Eye (tissue), 1 donor: Measurements from ENCODE around the gene FZD1.

Experiments used
- DNase-seq: peaks from one replicate; pipeline ENCODE4 v3.0.0-alpha.2; 2015

FZD1 gene

DNA sequence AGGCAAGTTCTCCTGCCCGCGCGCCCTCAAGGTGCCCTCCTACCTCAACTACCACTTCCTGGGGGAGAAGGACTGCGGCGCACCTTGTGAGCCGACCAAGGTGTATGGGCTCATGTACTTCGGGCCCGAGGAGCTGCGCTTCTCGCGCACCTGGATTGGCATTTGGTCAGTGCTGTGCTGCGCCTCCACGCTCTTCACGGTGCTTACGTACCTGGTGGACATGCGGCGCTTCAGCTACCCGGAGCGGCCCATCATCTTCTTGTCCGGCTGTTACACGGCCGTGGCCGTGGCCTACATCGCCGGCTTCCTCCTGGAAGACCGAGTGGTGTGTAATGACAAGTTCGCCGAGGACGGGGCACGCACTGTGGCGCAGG lies 1.4 kb downstream of the FZD1 start:
- peak; percentile 70 for DNase-seq

DNA sequence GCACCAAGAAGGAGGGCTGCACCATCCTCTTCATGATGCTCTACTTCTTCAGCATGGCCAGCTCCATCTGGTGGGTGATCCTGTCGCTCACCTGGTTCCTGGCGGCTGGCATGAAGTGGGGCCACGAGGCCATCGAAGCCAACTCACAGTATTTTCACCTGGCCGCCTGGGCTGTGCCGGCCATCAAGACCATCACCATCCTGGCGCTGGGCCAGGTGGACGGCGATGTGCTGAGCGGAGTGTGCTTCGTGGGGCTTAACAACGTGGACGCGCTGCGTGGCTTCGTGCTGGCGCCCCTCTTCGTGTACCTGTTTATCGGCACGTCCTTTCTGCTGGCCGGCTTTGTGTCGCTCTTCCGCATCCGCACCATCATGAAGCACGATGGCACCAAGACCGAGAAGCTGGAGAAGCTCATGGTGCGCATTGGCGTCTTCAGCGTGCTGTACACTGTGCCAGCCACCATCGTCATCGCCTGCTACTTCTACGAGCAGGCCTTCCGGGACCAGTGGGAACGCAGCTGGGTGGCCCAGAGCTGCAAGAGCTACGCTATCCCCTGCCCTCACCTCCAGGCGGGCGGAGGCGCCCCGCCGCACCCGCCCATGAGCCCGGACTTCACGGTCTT lies 1.9 kb downstream of the FZD1 start:
- no peak for DNase-seq

DNA sequence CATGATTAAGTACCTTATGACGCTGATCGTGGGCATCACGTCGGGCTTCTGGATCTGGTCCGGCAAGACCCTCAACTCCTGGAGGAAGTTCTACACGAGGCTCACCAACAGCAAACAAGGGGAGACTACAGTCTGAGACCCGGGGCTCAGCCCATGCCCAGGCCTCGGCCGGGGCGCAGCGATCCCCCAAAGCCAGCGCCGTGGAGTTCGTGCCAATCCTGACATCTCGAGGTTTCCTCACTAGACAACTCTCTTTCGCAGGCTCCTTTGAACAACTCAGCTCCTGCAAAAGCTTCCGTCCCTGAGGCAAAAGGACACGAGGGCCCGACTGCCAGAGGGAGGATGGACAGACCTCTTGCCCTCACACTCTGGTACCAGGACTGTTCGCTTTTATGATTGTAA lies 2.5 kb downstream of the FZD1 start:
- DNase-seq: peak; percentile 74

DNA sequence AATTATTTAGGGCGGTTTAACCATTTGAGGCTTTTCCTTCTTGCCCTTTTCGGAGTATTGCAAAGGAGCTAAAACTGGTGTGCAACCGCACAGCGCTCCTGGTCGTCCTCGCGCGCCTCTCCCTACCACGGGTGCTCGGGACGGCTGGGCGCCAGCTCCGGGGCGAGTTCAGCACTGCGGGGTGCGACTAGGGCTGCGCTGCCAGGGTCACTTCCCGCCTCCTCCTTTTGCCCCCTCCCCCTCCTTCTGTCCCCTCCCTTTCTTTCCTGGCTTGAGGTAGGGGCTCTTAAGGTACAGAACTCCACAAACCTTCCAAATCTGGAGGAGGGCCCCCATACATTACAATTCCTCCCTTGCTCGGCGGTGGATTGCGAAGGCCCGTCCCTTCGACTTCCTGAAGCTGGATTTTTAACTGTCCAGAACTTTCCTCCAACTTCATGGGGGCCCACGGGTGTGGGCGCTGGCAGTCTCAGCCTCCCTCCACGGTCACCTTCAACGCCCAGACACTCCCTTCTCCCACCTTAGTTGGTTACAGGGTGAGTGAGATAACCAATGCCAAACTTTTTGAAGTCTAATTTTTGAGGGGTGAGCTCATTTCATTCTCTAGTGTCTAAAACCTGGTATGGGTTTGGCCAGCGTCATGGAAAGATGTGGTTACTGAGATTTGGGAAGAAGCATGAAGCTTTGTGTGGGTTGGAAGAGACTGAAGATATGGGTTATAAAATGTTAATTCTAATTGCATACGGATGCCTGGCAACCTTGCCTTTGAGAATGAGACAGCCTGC lies 3.1 kb downstream of the FZD1 start:
- DNase-seq: peak; percentile 70

DNA sequence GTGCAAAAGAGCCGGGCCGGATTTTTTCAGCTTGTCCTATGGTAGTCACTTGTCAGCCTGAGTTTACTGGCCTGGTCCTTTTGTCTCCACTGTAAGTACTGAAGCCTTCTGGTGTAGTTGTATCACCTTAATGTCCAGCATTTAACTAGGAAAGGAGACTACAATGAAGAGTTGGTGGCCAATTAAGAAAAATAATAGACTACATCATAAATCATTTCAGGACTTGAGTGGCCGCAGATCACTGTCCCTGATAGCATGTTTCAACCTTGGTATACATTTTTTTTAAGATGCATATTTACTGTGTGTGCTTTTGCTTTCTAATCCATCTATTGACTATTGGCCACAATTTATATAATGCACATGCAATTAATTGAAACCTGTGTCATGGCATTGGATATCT lies 6.1 kb downstream of the FZD1 start:
- no peak for DNase-seq

DNA sequence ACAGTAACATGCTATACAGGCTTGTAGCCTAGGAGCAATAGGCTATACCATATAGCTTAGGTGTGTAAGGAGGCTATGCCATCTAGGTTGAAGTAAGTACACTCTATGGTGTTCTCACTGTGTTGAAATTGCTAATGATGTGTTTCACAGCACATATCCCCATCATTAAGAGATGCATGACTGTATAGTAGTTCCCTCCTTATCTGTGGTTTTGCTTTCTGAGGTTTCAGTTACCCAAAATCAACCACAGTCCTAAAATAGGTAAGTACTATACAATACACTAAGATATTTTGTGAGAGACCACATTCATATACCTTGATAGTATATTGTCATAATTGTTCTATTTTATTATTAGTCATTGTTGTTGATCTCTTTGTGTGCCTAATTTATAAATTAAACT lies 12.7 kb downstream of the FZD1 start:
- DNase-seq: no peak

DNA sequence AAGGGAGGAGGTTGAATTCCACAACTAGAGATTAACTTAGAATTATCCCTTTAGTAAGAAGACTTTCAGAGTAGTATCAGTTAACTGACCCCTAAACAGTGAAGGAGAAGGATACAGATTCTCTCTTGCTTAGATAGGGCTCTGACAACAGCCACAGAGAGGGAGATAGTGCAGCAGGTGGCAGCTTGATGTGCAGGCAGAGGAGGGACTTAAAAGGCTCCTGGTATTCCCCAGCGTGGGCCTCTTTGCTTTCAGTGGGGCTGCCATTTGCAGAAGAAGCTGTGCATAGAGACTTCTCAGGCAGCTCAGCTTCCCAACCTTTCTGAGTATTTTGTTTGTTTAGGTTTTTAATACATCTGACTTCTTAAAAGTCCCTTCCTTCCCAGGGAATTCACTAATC lies 16.0 kb downstream of the FZD1 start:
- peak; percentile 62 for DNase-seq

DNA sequence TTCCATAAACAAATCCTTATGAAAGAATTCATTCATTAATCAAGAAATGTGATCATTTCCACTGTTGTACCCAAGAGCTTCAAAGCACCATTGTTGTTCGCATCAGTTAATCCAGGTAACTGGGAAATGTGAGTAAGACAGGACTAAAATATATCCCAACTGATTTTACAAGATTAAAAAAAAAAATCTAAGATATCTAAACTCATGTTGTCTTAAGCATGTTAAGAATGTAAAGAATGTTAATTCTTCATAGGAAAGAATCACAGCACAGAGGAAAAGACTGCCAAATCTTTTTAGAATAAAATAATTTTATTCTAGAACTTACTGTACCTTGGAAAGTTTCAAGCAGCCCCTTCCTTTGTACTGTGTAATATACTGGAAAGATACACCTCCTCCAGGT lies 16.4 kb downstream of the FZD1 start:
- no peak for DNase-seq

DNA sequence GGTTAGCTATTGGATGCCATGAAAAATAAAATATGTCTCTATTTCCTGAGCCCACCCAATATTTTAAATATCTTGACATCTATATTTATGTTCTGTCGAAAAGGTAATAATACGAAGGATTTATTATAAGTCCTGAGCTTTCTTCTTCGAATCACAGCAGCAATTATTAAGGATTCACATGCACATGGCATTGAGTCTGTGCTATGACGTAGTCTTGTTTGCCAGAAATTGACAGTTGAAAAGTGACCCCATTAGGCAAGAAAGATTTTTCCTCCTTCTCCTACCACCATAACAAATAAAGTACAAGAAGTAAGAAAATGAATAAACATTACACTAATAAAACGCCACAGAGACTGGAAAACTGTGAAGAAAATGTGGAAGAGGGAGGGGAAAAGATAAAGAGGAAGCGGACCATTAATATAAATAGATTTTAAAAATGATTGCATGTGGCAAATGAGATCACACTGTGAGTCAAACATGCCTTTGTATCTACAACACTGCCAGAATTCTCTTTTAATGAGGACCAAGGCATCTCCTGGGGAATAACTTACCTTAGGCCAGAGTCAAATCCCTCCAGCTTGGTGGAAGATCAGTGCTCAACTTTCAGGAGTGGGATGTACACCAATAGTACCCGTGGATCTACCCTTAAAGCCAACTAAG lies 21.6 kb downstream of the FZD1 start:
- DNase-seq: no peak

DNA sequence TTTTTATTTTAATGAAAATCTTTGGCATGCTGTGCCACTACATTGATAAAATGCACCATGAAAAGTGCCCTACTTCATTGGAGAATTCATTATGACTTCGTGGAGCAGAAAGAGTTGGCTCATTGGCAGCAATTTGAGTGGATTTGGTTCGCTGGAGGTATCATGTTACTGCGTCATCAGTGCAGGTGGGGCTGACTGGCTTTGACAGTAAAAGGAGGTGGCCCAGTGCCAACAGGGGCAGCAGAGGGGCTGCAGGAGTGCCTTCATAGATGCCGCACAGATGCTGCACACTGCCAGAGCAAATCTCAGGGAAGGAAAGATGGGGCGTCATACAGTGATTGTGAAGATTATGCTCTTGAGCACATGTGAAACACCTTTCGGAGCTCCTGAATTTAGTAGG lies 22.2 kb downstream of the FZD1 start:
- no peak for DNase-seq

DNA sequence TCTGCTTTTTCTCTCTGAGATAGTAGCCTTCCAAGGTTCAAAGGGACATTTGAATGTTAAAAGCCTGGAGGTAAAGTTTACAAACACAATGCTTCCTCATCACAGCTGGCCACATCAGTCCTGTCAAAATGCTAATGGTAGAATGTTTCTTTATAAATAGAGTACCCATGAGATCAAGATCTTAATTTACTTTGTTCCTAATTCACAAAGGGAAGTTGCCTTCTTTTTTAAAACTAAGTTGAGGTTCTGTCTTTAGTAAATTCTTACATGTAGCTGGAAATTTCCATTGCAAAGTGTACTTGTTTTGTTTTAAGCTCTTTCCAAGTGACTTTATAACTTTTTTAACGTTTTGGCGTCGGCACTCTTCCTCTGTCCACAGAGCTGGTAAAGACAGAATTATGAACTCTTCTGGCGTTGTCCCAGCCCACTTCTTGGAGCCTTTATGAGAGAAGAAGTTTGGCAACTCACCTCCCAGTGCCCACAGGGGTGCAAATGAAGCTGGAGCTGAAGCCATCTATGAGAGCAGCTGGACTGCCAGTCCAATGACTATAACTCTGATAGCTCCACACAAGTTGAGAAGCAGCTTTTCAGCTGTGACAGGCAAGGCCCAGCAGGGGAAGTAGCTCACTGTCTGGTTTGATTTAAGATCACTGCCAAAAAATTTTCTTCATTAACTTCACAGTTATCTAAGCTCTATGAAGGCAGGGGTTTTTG lies 23.3 kb downstream of the FZD1 start:
- no peak for DNase-seq

DNA sequence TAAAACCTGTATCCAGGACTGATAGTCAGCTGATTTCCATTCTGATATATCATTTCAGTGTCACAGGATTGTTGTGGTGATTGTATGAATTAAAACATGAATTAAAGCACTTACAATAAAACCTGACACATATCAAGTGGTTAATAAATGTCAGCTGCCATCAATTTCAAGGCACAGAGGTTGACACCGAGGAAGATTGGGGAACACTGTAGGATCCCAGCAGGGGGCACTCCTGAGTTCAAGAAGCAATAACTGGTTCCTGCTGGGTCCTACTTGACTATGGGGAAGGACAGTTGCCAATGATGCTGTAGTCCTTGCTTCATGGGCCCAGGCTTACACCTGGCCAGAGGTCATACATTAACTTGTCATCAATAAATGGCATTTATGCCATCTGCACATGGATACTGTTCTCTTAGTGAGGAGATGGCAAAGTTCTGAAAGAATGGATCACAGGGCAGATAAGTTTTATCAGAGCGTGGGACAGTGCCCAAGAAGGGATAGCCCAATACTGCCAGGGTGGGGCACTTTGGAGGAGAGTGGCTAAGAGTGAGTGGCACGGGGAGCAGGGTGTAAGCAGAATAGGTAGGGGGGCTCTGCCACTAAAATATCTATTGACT lies 24.1 kb downstream of the FZD1 start:
- DNase-seq: no peak

DNA sequence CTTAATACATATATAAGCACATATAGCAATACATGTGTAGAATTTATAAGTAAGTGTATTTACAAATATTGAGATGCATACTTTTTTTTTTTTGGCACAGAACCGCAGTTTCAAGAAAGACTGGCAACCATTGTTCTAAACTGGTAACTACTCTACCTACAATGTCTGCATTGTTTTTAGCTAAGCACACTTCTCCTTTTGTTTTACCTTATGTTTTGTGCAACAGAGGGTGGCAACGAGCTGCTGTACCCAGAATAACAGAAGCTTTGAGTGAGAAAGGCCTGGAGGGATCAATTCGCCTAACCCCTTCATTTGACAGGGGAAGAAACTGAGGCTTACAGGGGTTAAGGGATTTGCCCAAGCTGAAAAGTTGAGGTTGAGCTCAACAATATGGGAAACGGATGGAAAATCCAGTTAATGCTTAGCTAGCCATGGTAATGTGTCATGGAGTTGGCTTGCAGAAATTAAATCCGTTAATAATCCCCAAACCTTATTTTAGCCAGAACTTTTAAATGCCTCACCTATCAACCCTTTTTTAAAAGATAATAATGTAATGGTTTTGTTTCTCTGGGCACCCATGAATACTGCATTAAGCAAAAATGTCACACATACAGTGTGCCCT lies 25.5 kb downstream of the FZD1 start:
- DNase-seq: no peak

DNA sequence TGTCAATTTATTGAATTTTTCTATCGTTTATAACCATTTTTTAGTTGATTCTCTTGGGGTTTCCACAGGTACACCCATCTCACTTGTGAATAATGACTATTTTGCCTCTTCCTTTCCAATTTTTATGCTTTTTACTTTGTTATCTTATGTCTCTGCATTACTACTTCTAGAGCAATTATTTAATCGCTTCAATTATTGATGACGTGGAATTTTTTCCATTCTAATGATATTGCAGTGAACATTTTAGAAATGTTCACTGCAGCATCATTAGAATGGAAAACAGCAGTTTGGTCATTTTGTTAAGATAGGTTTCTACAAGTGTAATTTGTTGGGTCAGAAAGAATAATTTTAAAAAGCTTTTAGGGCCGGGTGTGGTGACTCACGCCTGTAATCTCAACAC lies 27.1 kb downstream of the FZD1 start:
- DNase-seq: no peak

DNA sequence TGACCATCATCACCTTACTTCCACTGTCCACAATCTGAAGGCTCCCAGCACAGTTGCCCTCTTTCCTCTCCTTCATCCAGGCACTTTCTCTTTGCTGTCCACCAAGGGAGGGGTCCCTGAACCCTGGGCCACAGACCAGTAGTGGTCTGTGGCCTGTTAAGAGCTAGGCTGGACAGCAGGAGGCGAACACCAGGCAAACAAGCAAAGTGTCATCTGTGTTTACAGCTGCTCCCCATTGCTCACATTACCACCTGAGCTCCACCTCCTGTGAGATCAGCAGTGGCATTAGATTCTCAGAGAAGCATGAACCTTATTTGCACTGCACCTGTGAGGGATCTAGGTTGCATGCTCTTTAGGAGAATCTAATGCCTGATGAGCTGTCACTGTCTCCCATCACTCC lies 27.7 kb downstream of the FZD1 start:
- DNase-seq: no peak

DNA sequence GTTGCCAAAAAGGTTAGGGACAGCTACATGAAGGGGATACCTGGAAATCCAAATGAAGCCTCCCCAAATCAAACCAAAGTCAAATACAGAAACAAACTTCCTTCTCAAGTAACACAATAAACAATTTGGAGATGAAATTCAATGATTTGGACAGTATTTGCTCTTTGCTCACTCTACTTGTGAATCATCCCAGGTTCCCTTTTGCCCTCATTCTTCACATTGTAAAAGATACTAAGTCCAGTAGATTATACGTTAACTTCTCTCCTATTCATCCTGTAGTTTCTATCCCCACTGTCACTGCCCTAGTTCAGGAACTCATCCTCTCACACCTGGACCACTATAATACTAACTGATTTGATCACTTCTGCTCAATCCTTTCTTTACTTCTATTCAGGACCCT lies 28.3 kb downstream of the FZD1 start:
- no peak for DNase-seq

DNA sequence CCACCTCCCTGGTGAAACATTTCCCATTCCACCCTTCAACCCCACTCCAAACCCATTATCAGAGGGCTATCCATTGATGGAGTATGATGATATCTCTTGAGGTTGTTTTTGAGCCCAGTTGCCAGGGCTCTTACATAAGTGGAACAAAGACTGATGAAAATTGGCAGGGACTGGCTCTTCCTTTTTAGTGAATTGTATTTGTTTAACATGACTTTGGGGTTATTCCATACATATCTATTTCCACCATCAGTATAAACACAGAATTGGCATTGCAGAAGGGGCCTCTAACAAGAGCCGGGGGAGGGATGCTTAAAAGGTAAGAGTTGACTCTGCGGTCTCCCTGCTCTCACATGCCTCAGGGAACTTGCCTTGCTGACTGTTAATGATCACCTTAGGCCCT lies 28.9 kb downstream of the FZD1 start:
- no peak for DNase-seq

DNA sequence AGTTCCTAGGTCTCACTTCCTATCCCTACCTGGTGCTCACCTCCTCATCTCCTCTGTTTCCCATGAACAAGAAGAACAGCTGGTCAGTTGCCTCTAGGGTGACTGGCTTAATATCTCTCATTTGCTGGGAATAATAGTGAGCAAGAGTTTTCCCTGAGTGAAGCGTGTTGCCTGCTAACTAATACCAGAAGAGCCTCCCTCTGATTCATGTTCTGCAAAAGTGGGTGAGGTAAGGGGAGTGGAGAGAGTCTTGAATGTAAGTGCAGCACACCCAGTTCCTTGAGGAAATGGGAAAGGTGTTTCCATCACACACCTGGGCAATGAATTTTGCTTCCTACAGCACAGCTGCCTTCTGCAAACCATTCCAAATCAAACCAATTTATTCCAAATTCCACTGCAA lies 29.6 kb downstream of the FZD1 start:
- DNase-seq: no peak

DNA sequence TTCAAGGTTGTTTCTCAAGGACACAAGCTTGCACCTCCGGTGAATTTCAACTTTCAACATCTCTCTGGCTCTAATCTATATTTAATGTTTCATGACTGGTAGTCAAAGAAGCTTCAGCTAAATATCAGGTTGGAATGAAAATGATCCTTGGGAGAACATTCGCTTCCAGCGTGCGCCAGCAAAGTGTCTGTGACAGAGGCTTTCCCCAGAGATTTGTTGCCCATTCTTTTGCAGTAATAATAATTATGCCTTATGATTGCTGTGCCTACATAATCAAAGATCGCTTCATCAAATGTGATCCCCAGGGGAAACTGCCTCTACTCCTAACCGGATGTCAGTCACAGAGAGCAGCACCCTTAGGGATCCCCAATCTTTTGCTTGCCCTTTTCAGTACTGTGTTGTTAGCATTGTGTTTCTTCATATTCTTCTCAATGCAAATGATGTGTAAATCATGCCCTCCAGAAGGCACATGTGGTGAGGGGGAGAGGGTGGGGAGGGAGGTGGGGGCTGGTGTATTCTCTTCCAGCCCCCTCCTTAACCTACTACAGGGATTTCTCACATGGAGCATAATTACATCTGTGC lies 30.5 kb downstream of the FZD1 start:
- peak; percentile 50 for DNase-seq

DNA sequence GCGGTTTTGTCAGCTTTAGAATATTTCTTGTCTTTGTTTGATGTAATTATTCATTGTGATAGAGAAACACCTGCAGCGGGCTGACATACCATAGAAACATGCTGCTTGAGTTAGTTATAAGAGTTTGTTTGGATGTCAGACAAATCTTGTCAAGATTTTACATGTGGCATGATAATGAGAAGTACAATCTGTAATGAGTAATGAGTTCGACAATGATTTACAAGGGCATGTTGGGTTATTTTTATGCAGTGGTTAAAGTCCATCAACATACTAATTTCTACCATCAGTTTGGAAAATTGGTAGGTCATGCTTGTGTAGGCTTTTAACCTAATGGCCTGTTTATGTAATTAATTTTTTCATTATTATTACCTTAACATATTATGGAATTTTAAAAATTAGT lies 31.3 kb downstream of the FZD1 start:
- DNase-seq: no peak

DNA sequence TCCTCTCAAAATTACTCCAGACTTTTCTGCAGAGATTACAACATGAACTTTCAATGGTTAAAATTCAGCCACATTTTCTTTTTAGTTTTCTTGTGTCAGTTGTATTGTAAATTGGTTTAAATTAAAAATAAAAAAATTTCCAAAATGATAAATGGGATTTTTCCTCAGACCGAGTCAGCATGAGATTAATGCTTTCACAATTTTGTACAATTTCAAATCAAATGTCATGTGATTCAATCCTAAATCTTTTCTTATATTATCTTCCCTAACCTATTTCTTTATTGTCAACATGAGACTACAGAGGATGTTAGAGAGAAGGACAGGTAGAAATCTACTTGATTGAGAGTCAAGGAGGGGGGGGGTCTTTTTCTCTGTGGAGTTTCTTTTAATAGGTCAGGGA lies 33.7 kb downstream of the FZD1 start:
- no peak for DNase-seq
